GM12891 (cell line): ENCODE data around the gene ZFAND3.

Experiments
- POLR2A ChIP-seq: IDR thresholded peaks from 2 replicates; pipeline ENCODE4 v1.6.1; 2011; ENCODE audit warnings: low read depth, low read length, control low read depth
- POLR2AphosphoS5 ChIP-seq: IDR thresholded peaks from 2 replicates; pipeline ENCODE4 v1.6.1; 2011; ENCODE audit warnings: low read depth, low read length, control low read depth
- SPI1 ChIP-seq: IDR thresholded peaks from 2 replicates; pipeline ENCODE4 v1.6.1; 2011; ENCODE audit warnings: low read depth, low read length, control low read depth
- TAF1 ChIP-seq: IDR thresholded peaks from 2 replicates; pipeline ENCODE4 v1.6.1; 2011; ENCODE audit warnings: low read depth, low read length, control low read depth

GRCh38 chr6:37889051-37889450 lies 69.5 kb downstream of the ZFAND3 start:
- no peak for TF ChIP-seq POLR2A
- no peak for TF ChIP-seq POLR2AphosphoS5
- TF ChIP-seq TAF1, result no peak
- no peak for TF ChIP-seq SPI1
